Measurements from ENCODE around the gene ITM2A. TPM values are rescaled to one million over a fixed set of nuclear protein-coding genes. Genes with fewer than 3 reads are reported as not detected.

ITM2A gene
- total RNA-seq = 3.4 and 6.3 TPM in 2 replicates

DNA sequence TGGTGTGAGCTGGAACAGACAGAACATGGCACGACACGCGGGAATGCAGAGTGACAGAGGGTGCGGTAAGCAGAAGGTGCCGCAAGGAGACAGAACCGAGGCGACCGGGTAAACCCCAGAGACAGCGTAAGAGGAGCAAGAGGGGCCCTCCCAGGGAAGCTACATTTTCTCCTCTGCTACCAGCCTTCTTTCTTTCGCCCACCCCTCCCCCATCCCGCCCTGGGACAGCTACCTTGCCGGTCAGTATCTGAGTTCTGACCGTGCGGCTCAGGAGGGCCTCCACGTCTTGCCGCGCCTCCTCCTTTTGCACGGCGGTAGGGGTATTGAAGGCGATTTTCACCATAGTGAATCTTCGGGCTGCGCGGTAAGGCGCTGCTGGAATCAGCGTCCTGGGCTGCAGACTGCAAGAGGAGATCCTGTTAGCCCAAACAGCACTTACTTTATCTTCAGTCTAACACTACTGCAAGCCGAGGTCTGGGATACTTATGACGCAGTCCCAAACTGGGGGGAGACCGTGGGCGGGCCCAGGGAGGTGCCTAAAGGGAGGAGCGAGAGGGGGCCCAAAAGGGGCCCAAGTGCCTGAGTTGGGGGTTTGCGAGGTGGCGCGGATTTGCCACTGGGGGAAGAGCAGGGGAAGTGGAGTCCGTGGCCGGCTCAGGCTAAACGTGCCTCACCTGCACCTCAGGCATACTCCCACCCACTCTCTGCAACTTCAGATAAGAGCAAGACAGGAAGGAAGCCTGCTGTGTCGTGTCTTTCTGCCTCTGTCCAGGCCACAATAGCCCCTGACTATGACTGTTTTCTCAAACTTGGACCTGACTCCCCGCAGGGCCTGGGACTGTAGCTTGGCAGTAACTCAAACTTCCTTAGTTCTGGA, at the start of gene ITM2A:
Gene ITM2A, minus strand, starts transcription at position 462 of the 877 bp plus-strand sequence. Its CDS starts 119 bp downstream, at position 343.

Other genes with a start within 250 kb of the ITM2A start
- not detected in 2 replicates for gene GPR174, start 222.6 kb downstream of the ITM2A start, total RNA-seq